SK-N-SH treated with all-trans-retinoic acid at 6 μM for 48 hours (cell line): ENCODE results near the gene ASPRV1.

ENCODE experiments used
- ATAC-seq: fragments of 200-7000 bp; cut with Tn5 transposase; 3 replicates; pipeline ENCODE4 v1.9.1; 2020; ENCODE audit warnings: mild to moderate bottlenecking, moderate library complexity
- BACH2 ChIP-seq: fragments of 250-450 bp; sonication (Bioruptor Pico); IDR thresholded peaks from 2 replicates; pipeline ENCODE4 v1.9.0; 2021; ENCODE audit warnings: mild to moderate bottlenecking, borderline replicate concordance
- CSDC2 ChIP-seq: fragments of 250-450 bp; sonication (Bioruptor Pico); IDR thresholded peaks from 2 replicates; pipeline ENCODE4 v1.5.0; 2020; ENCODE audit warnings: mild to moderate bottlenecking, moderate library complexity
- CSRNP3 ChIP-seq: fragments of 250-450 bp; sonication (Bioruptor Pico); IDR thresholded peaks from 2 replicates; pipeline ENCODE4 v1.5.1; 2021; ENCODE audit warnings: mild to moderate bottlenecking, moderate library complexity
- ESRRG ChIP-seq: fragments of 250-450 bp; sonication (Bioruptor Pico); IDR thresholded peaks from 2 replicates; pipeline ENCODE4 v1.6.1; 2021; ENCODE audit warnings: mild to moderate bottlenecking
- GLIS3 ChIP-seq: fragments of 250-450 bp; sonication (Bioruptor Pico); IDR thresholded peaks from 2 replicates; pipeline ENCODE4 v1.5.0; 2020; ENCODE audit warnings: mild to moderate bottlenecking, moderate library complexity
- ISL1 ChIP-seq: fragments of 250-450 bp; sonication (Bioruptor Pico); IDR thresholded peaks from 2 replicates; pipeline ENCODE4 v2.1.2; 2022; ENCODE audit warnings: mild to moderate bottlenecking, moderate library complexity
- OSR1 ChIP-seq: fragments of 250-450 bp; sonication (Bioruptor Pico); IDR thresholded peaks from 2 replicates; pipeline ENCODE4 v1.8.0; 2022; ENCODE audit warnings: moderate library complexity, mild to moderate bottlenecking, inconsistent platforms
- PATZ1 ChIP-seq: fragments of 250-450 bp; sonication (Bioruptor Pico); IDR thresholded peaks from 2 replicates; pipeline ENCODE4 v1.8.0; 2020; ENCODE audit warnings: mild to moderate bottlenecking, moderate library complexity, borderline replicate concordance
- POU6F1 ChIP-seq: fragments of 250-450 bp; sonication (Bioruptor Pico); IDR thresholded peaks from 2 replicates; pipeline ENCODE4 v1.8.0; 2021; ENCODE audit warnings: low read depth, mild to moderate bottlenecking, moderate library complexity, borderline replicate concordance
- PPARA ChIP-seq: fragments of 250-450 bp; sonication (Bioruptor Pico); IDR thresholded peaks from 2 replicates; pipeline ENCODE4 v1.5.0; 2020; ENCODE audit warnings: mild to moderate bottlenecking, borderline replicate concordance
- RARB ChIP-seq: fragments of 250-450 bp; sonication (Bioruptor Pico); IDR thresholded peaks from 2 replicates; pipeline ENCODE4 v1.8.0; 2021; ENCODE audit warnings: mild to moderate bottlenecking, moderate library complexity
- SNAI2 ChIP-seq: fragments of 250-450 bp; sonication (Bioruptor Pico); IDR thresholded peaks from 2 replicates; pipeline ENCODE4 v1.5.0; 2020; ENCODE audit warnings: mild to moderate bottlenecking, moderate library complexity
- TCF4 ChIP-seq: fragments of 250-450 bp; sonication (Bioruptor Pico); IDR thresholded peaks from 2 replicates; pipeline ENCODE4 v1.8.0; 2021; ENCODE audit warnings: mild to moderate bottlenecking, moderate library complexity, borderline replicate concordance
- TOX ChIP-seq: fragments of 250-450 bp; sonication (Bioruptor Pico); IDR thresholded peaks from 2 replicates; pipeline ENCODE4 v1.8.0; 2021; ENCODE audit warnings: mild to moderate bottlenecking, moderate library complexity, borderline replicate concordance
- TSHZ2 ChIP-seq: fragments of 250-450 bp; sonication (Bioruptor Pico); IDR thresholded peaks from 2 replicates; pipeline ENCODE4 v1.5.0; 2020; ENCODE audit warnings: mild to moderate bottlenecking, moderate library complexity
- ZC3H10 ChIP-seq: fragments of 250-450 bp; sonication (Bioruptor Pico); IDR thresholded peaks from 2 replicates; pipeline ENCODE4 v1.5.1; 2021; ENCODE audit warnings: mild to moderate bottlenecking, moderate library complexity
- ZFP3 ChIP-seq: fragments of 250-450 bp; sonication (Bioruptor Pico); IDR thresholded peaks from 2 replicates; pipeline ENCODE4 v1.5.0; 2020; ENCODE audit warnings: mild to moderate bottlenecking, moderate library complexity
- ZFP30 ChIP-seq: fragments of 450-650 bp; formaldehyde crosslinking; IDR thresholded peaks from 2 replicates; pipeline ENCODE4 v1.5.0; 2022; ENCODE audit warnings: mild to moderate bottlenecking, moderate library complexity
- ZNF565 ChIP-seq: fragments of 450-650 bp; formaldehyde crosslinking; conservative IDR thresholded peaks from 2 replicates; pipeline ENCODE4 v1.5.0; 2020; ENCODE audit warnings: low read depth, mild to moderate bottlenecking, moderate library complexity
- ZNF70 ChIP-seq: fragments of 450-650 bp; formaldehyde crosslinking; IDR thresholded peaks from 2 replicates; pipeline ENCODE4 v1.5.0; 2020; ENCODE audit warnings: mild to moderate bottlenecking, moderate library complexity
- ZNF8 ChIP-seq: fragments of 450-650 bp; formaldehyde crosslinking; IDR thresholded peaks from 2 replicates; pipeline ENCODE4 v1.5.0; 2020; ENCODE audit warnings: mild to moderate bottlenecking, moderate library complexity

Gene ASPRV1

GRCh38 chr2:69989441-69990105 lies 28.1 kb upstream of the ASPRV1 start:
- no peak for ATAC-seq
- no peak for TF ChIP-seq TOX
- TF ChIP-seq ZNF8 (CRISPR knock-in tag), result no peak
- no peak for TF ChIP-seq PPARA (CRISPR knock-in tag)
- no peak for TF ChIP-seq RARB (CRISPR knock-in tag)
- no peak for TF ChIP-seq PATZ1 (CRISPR knock-in tag)
- TF ChIP-seq ZC3H10 (CRISPR knock-in tag), result no peak
- no peak for TF ChIP-seq ZNF565 (CRISPR knock-in tag)
- no peak for TF ChIP-seq OSR1 (CRISPR knock-in tag)
- no peak for TF ChIP-seq CSDC2 (CRISPR knock-in tag)
- no peak for TF ChIP-seq SNAI2 (CRISPR knock-in tag)
- no peak for TF ChIP-seq GLIS3 (CRISPR knock-in tag)
- no peak for TF ChIP-seq ZFP3 (CRISPR knock-in tag)
- no peak for TF ChIP-seq BACH2
- no peak for TF ChIP-seq ZNF70
- no peak for TF ChIP-seq ISL1
- no peak for TF ChIP-seq TSHZ2 (CRISPR knock-in tag)
- no peak for TF ChIP-seq ZFP30
- TF ChIP-seq CSRNP3 (CRISPR knock-in tag), result no peak
- no peak for TF ChIP-seq POU6F1 (CRISPR knock-in tag)
- TF ChIP-seq, all 23 proteins: peak for 0

- TF ChIP-seq TCF4 (CRISPR knock-in tag), result no peak
- TF ChIP-seq, all 23 proteins: peak for 0
- no peak for ATAC-seq
Observed at GRCh38 chr2:69989009-69989408, 27.6 kb upstream of the ASPRV1 start.

GRCh38 chr2:69988086-69988635 lies 26.7 kb upstream of the ASPRV1 start:
- no peak for ATAC-seq
- TF ChIP-seq SNAI2 (CRISPR knock-in tag), result no peak
- TF ChIP-seq PPARA (CRISPR knock-in tag), result no peak
- no peak for TF ChIP-seq ZC3H10 (CRISPR knock-in tag)
- TF ChIP-seq ZFP30, result no peak
- no peak for TF ChIP-seq ZNF565 (CRISPR knock-in tag)
- TF ChIP-seq, all 23 proteins: peak for 0

- no peak for TF ChIP-seq ESRRG (CRISPR knock-in tag)
- no peak for ATAC-seq
Observed at GRCh38 chr2:69986691-69987090, 25.3 kb upstream of the ASPRV1 start.
